ENCODE data around the gene ADAMTS10. TPM values are rescaled to one million over a fixed set of nuclear protein-coding genes. Genes with fewer than 3 reads are reported as not detected.

Gene ADAMTS10
- polyA plus RNA-seq (2013, experiment 1 of 2; ENCODE audit: insufficient read length) = 53.5 TPM
- 46.7 TPM for polyA plus RNA-seq (2013, experiment 2 of 2; ENCODE audit: insufficient read length)

DNA sequence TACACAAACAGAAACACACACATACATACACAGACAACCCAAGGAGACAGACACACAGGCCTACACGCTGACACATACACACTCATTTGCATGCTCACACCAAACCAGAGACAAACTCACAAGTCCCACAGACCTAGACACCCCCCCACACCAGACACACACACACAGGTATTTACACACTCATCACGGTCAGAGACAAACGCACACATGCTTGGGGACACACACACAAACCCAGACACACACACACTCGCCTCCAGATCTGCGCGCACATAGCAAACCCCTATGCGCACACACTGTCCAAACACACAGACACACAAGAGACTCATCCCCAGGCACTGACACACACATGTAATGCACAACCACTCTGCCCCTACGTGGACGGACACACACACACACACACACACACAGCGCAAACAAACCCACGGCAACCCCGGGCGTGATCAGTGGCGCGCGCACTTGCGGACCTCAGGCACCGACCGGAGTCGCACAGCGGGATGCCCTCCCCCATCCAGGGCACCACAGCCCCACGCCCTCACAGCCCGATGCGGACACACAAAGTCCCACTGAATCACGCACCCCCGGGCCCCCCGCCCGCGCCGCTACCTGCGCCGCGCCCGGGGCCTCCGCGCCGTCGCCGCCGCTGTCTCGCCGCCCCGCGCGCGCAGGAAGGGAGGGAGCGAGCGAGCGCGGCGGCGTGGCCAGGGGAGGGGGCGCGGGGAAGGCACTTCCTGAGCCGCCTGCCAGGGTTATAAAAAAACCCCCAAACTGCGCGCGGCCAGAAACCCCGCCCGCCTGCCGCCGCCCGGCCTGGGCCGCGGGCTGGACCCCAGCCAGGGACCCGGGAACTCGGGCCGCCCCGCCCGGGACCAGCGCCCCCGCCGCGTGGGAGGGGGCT lies at the start of gene ADAMTS10:
ADAMTS10 (minus strand) TSS at position 675 of the 895 bp plus-strand sequence. CDS start 5,005 bp downstream, outside the sequence.
- DNase-seq = peak; percentile 72

DNA sequence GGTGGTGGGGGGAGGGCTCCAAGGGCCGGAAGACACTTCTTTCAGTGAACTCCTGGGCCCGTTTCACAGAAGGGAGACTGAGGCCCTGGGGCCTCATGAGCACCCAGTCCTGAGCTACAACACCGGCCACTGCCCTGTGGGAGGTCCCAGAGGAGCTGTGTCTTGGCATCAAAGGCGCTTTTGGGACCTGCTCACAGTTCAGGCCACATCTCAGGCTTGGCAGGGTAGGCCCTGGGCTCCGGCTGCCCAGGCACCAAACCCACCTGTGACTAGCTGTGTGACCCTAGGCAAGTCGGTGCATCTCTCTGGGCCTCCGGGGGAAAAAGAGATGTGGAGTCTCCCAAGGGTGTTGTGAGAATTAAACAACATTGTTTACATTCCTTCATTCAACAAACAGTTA lies 49.4 kb upstream of the ADAMTS10 start:
- no peak for DNase-seq

DNA sequence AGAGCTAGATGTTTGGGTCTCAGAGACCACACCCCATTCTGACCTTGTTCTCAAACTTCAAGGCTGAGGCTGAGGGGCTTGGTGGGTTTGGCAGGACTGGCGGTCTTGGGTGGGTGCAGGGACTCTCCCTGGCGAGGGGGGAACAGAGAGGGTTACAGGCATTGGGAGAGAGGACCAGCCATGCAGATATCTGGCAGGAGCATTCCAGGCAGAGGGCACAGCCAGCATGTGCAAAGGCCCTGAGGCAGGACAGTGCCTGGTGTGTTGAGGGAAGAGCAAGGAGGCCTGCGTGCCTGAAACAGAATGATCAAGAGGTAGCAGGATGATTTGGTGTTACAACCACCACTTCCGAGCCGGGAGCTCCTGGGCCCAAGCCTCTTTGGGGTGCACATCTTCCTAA lies 47.4 kb upstream of the ADAMTS10 start:
- DNase-seq = no peak

DNA sequence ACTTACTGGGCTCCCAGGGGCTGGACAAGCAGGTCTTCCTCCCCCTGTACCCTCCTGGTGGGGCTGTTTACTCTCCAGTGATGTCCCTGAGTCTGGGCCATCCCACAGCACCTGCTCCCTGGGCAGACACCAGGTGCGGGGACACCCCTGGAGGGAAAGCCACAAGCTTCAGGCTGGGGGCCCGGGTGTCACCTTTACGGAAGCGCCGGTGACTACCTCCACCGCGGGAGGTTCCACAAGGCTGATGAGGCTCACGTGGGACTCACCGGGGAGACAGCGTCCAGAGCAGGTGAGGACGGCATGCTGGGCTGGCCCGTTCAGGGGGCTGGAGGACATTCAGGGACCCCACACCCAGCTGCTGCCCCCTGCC lies 44.8 kb upstream of the ADAMTS10 start:
- DNase-seq = no peak

DNA sequence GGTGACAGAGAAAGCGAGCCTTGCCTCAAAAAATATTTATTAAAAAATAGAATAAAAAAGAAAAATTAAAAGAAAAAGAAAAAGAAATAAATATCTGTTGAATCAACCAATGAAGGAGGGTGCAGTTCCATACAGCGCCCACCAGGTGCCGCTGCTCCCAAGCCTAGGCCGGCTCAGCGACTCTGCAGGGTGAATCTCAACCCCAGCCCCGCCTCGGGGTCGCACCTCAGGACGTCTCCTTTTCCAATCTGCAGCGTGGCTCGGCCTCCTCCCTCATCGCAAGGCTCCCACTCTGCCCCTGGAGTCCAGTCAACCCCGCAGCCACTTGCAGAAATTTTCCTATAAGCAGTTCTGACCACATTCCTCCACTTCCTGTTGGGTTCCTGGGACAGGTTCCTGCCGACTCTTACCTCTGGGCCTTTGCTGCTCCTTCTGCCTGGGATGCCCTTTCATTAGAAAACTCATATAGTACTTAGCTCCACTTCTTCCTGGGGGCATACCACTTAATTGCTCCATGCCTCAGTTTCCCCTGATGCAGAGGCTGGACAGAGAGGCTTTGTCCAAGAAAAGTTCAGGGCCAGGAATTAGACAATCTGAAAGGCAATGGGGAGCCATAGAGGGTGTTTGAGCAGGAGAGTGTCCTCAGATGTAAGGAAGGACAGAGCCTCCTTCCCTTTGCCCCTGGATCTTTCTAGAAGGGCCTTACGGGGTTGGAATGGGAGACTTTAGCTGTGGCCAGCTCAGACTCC lies 44.2 kb upstream of the ADAMTS10 start:
- DNase-seq = peak; percentile 34

DNA sequence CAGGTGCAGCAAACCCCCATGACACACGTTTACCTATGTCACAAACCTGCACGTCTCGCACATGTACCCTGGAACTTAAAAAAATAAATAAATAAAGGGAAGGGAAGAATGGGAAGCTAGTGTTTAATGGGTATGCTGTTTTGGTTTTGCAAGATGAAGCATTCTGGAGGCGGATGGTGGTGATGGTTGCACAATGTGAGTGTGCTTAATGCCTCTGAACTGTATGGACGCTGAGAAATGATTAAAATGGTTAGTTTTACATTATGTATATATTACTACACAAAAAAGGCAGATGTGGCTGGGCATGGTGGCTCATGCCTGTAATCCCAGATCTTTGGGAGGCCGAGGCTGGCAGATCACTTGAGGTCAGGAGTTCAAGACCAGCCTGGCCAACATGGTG lies 37.7 kb upstream of the ADAMTS10 start:
- DNase-seq = no peak

DNA sequence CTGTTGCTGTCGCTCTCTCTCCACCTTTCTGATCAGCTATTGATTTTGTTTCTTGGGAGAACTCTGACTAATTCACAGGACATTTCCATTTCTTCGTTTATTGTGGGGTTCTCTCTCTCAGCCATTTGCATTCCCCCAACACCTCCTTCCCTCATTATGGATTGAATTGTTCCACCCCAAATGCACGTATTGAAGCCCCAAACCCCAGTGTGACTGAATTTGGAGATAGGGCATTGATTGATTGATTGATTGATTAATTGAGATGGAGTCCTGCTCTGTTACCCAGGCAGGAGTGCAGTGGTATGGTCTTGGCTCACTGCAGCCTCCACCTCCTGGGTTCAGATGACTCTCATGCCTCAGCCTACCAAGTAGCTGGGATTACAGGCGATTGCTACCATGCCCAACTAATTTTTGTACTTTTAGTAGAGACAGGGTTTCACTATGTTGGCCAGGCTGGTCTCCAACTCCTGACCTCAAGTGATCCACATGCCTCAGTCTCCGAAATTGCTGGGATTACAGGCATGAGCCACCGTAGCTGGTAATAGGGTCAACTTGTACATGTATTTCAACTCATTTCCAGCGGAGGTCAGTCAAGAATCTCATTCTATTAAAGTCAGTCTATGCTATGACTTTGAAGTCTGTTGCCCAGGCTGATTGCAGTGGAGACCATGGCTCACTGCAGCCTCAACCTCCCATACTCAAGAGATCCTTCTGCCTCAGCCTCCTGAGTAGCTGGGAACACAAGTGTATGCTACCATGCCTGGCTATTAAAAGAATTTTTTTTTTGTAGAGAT lies 33.5 kb upstream of the ADAMTS10 start:
- DNase-seq = no peak

DNA sequence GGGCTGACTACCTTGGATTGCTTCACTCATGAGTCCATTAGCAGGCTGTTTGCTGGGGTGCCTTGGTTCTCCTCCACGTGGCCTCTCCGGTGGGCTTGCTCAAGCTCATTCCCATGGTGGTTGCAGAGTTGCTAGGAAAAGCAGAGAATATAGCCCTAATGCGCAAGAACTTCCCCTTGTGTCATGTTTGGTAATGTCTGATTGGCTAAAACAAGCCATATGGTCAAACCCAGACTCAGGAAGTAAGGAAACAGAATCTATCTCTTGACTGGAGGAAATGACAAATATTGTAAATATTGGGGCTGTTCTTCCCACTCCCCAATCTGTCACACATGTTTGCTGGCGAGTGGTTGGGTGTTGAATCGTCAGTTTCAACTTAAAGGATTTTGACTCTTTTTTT lies 32.0 kb upstream of the ADAMTS10 start:
- DNase-seq = no peak

DNA sequence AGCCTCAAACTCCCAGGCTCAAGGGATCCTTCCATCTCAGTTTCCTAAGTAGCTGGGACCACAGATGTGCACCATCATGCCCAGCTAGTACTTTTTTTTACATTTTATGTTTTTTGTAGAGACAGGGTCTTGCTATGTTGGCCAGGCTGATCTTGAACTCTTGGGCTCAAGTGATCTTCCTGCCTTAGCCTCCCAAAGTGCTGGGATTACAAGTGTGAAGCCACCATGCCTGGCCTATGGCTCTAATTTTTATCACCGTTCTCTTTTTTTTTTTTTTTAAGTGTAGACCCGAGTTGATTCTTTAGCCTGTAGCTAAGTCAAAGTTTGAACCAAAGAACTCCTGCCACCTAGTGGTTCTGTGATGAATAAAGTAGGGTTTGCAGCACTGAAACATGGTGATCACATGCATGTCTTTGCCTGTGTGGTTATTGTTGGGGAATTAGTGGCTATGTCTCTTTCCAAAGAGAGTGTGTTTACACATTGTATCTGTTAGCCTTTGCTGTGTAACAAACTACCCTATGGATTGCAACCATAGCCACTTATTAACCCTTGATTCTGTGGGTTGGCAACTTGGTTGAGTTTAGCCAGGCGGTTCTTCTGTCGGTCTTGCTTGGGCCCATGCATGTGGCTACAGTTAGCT lies 31.5 kb upstream of the ADAMTS10 start:
- peak; percentile 80 for DNase-seq

DNA sequence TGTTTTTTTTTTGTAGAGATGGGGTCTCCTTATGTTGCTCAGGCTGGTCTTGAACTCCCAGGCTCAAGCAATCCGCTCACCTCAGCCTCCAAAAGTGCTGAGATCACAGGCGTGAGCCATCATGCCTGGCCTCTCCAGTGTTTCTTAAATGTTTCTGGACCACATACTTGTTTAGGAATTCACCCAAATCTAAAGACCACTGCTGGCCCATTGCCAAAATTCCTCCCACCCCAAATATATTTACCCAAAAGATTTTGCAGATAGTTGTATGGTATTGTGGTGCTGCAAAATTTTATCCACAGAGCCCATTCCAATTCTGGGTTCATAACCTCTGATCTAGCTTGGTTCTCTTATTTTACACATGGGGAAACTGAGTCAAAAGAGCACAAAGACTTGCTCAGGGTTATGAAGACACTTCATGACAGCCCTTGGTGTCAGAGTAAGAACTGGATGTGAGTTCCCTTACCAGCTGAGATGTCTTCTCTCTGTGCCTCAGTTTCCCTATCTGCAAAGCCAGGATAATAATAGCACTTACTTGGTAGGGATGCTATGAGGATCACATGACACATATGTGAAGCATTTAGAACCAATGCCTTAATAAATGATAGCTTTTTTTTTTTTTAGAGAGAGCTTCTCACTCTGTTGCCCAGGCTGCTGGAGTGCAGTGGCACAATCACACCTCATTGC lies 30.8 kb upstream of the ADAMTS10 start:
- DNase-seq = peak; percentile 21

DNA sequence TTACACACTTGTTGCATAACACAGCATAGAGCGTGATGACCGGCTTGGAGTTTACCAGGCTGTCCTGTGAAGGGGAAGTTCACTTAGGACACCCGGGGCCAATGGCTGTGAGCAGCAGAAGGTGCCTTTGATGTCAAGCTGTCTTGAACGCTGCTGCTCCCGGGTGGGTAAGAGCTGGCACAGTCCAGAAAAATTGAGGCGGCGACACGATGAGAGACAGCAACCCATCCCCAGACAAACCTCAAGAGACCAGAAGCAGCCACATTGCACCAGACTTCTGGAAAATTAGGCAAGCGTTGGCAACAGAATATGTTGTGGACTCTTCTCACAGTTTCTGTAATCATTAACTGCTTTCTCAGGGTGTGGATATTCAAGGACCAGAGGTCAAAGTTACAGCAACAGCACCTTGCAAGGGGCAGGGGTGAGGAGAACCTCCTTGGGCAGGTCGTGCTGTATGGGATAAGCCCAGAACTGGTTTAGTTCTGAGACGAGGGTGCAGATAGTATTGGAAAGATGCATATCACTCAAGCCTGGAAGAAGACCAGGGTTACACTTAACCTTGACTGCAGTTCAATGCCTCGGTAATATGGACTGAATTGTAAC lies 30.0 kb upstream of the ADAMTS10 start:
- peak; percentile 57 for DNase-seq

DNA sequence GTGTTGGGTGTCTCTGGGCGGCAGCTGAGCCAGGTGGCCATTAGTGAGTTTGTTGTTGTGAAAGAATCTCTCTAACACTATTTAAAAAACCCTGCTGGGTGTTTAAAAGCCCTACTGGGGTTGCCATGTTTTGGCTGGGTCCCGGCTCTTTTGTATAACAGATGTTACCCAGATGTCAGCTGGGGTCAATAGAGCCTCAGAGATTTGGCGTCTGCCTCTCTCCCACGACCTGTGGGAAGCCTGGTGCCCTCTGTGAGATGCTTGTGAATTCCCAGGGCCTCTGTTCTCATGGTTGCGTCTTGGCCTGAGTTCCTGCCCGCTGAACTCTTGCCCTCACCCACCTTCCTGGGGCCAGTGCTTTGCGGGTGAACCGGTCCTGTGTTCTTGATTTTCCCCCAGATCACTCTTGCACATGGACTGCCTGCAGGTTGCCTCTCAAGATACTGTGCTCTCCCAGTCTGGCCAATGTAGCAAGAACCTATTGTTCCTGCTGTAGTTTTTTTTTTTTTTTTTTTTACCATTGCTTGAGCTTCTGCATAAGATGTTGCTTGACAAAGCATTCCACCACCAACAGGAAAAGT lies 29.4 kb upstream of the ADAMTS10 start:
- DNase-seq = peak; percentile 35

DNA sequence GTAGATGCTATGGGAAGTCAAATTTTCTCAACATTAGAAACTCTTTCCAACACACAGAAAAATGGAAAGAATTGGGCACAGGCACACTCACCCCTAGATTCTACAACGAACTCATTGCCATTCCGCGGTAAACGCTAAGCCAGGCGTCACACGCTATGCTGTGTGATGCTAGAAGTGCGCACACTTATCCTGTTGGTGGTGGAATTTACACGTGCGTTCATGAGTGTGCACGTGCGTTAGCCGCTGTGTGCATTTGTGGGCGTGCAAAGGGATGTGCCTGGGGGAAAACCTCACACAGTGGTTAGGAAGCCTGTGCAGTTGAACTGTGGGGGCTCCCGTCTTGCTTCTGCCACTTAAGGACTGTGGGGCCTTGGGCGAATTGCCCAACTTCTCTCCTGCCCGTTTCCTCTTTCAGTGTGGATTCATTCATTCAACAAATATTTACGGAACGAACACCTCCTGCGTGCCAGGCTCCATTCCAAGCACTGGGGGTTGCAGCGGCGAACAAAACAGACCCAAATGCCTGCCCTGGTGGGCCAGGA lies 27.6 kb upstream of the ADAMTS10 start:
- peak; percentile 93 for DNase-seq

DNA sequence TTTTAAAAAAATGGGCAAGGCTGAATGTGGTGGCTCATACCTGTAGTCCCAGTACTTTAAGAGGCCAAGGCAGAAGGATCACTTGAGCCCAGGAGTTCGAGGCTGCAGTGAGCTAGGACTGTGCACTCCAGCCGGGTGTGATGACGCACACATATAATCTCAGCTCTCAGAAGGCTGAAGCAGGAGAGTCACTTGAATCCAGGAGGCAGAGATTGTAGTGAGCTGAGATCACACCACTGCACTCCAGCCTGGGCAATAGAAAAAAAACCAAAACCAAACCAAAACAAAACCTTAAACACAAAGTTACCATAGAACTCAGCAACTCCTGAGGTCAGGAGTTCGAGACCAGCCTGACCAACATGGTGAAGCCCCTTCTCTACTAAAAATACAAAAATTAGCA lies 26.6 kb upstream of the ADAMTS10 start:
- peak; percentile 69 for DNase-seq

DNA sequence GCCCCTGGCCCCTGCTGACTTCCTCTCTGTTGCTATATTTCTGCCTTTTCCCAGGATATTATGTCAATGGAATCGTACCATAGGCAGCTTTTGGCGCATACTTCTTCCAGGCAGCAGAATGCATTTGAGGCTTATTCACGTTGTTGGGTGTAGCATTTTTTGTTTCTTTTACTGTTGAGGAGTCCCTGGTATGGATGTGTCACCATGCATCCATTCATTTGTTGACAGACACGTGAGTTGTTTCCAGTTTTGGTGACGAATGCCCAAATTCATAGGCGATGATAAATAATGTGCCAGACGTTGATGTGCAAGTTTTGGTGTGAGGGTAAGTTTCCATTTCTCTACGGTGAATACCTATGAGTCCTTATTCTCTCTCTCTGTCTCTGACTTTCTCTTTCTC lies 24.9 kb upstream of the ADAMTS10 start:
- peak; percentile 93 for DNase-seq

DNA sequence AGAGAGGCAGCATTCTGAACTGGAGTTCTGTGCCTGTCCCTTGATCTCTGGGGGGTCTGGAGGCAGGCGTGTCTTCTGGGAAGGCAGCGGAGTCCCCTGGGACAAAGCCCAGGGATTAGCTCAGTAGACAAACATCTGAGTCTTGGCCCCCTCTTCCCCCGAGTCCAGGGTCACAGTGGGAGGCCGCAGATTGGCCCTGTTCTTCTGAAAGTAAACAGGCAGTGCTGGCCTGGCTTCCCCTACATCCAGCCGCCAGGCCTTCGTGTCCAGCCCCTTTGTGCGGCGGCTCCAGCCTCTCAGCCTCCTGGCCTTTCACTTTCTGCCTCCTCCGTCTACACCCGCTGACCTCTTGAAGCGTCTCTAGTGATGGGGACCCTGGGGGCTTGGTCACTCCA lies 20.9 kb upstream of the ADAMTS10 start:
- peak; percentile 97 for DNase-seq

DNA sequence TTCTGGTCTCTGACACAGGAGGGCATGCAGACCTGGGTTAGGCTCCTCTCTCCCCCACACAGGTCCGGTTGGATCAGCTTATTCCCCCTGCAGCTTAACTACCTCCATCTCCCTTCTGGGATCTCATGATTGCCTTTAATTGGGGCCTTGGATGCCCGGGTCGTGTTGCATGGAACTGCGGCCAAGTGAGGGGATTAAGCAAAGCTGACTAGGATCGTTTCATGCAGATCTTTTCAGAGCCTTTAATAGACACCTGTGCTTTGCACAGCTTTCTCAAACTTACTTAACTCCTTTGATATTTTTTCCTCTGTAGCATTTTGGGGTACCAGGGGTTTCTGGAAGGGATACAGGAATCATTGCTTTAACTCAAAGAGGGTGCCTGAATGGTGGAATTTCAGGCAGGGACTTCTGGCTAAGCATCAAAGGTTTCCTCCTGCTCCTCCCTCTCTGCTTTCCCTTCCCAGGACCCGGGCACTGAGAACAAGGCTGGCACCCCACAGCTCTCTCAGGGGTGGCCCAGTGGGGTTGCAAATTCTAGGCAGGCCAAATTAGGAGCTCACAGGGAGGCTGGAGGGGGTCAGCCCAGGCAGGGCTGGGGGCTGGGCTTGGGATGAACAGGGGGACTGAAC lies 20.4 kb upstream of the ADAMTS10 start:
- DNase-seq = no peak

DNA sequence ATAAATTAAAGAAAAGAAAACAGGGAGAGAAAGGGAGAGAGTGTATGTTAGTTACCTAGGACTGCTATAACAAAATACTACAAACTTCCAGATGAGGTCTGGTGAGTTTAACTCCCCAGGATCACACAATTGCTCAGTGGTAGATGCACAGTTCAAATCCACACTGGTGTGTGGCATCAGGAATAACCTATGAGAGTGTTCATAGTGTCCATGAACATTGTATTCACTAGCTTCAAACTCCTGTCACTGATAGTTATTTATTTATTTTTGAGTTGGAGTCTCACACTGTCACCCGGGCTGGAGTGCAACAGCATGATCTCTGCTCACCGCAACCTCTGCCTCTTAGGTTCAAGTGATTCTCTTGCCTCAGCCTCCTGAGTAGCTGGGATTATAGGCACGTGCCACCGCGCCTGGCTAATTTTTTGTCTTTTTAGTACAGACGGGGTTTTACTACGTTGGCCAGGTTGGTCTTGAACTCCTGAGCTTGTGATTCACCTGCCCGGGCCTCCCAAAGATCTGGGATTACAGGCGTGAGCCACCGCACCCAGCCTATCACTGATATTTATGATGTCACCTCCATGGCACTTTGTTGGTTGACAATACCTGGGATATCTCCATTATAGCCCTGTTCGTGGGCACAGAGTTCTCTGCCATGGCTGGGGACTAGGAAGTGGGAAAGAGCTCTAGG lies 19.6 kb upstream of the ADAMTS10 start, which contains the start of gene NFILZ:
NFILZ (plus strand) TSS at position 638 of the 688 bp plus-strand sequence. CDS start 46,133 bp downstream, outside the sequence.
- DNase-seq = no peak

DNA sequence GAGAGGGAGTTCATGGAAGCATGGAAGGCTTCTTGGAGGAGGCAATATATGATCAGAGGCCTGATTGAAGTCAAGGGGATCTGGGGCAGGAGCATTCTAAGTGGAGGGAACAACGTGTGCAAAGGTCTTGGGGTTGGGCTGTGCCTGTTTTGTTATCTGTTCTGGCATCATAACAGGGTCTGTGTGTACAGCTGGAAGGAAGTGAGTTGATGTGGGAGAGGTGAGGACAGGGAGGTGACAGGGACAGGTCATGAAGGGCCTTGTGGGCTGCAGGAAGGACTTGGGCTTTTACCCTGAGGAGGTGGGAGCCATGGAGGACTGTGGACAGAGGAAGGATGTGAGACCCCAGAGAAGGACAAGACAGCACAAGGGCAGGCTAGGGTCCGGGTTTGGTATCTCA lies 18.7 kb upstream of the ADAMTS10 start:
- DNase-seq = no peak
